Amniotic stem cell (primary cell): ENCODE data around the gene FBXO39.
"Not testable (repeated sequence)": the region's sequence is repeated elsewhere in the genome, so short reads cannot be mapped to it uniquely, and the experiment has no call there.

ENCODE experiments used
- DNase-seq: peaks from one replicate; lab custom pipeline; 2025; lab: John Stamatoyannopoulos, UW

FBXO39 gene

GRCh38 chr17:6775871-6776405 lies at the start of gene FBXO39:
TSS of gene FBXO39 (plus strand) at chr17:6776215. CDS start at chr17:6779869, 3,654 bp downstream.
- DNase-seq: no peak

DNA sequence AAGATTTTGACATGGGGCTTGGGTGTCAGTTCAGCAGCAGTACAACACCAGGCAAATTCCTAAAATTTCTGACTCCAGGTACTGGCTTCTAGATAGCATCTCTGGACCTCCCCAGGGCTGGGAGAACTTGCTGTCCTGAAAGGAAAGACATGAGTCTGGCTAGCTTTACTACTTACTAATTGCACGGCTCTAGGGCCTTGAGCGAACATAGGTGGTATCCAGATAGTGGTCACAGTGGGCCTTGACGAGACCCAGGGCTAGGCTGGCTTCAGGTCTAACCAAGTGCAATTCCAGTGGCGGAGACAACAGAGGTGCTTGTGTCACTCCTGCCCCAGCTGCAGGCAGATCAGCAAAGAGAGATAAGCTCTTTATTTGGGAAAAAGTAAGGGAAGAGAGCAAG lies 46.5 kb upstream of the FBXO39 start:
- no peak for DNase-seq

GRCh38 chr17:6746665-6747064 lies 29.4 kb upstream of the FBXO39 start:
- not testable (repeated sequence) for DNase-seq

DNA sequence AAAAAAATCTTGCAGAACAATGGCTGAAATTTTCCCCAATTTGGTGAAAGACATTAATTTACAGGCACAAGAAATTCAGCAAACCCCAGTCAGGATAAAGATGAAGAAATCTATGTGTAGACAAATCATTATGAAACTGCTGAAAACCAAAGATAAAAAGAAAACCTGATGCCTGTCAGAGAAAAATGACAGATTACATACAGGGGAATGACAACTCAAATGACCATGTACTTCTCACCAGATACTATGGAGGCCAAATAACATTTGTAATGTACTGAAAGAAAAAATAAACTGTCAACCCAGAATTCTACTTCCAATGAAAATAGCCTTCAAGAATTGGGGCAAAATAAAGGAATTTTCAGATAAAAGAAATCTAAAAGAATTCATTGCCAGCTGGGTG lies 27.4 kb upstream of the FBXO39 start:
- no peak for DNase-seq

DNA sequence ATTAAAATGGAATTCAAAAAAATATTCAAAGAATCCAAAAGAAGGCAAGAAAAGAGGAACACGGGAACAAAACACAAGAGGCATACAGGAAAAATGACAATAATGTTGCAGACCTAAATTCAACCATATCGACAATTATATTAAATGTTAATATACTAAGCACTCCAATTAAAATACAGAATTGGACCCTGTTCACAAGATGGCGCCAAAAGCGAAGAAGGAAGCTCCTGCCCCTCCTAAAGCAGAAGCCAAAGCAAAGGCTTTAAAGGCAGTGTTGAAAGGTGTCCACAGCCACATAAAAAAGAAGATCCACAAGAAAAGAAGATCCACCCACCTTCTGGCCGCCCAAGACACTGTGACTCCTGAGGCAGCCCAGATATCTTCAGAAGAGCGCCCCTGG lies 26.5 kb upstream of the FBXO39 start:
- no peak for DNase-seq

- peak; percentile 90 for DNase-seq
Measured at GRCh38 chr17:6752068-6752909, 23.7 kb upstream of the FBXO39 start.

- peak; percentile 35 for DNase-seq
Measured at GRCh38 chr17:6753006-6753445, 23.0 kb upstream of the FBXO39 start.

GRCh38 chr17:6753546-6753945 lies 22.5 kb upstream of the FBXO39 start:
- no peak for DNase-seq

GRCh38 chr17:6755281-6755680 lies 20.7 kb upstream of the FBXO39 start:
- DNase-seq: peak; percentile 18

- no peak for DNase-seq
Measured at GRCh38 chr17:6755731-6756184, 20.3 kb upstream of the FBXO39 start, which contains the start of gene XAF1. TSS of gene XAF1 (plus strand) at chr17:6756046. CDS start at chr17:6756079, 33 bp downstream.

DNA sequence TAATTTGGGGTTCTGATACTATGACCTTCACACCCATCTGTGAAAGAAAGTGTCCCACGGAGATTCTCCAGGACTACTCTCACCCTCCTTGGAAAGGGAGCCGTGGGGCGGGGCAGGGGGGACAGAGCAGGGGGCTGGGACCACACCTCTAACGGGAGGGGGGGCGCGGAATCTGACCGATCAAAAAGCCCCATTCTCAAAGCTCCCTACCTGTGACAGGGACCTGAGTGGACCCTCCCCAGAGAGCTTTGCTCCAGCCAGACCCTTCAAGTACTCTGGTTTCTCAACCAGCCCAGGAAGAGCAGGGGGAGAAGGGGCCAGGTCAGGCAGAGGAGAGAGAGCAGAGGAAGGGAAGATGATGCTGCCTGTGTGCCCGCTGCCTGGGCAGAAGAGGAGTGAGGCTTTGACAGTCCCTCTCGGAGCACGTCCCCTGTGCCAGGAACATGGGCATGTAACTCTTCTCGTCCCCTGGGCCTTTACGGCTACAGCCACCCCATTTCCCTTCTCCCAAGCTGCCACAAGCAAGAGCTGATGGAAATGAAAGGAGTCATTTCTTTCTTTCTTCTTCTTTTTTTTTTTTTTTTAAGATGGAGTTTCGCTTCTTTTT lies 19.5 kb upstream of the FBXO39 start:
- no peak for DNase-seq

- no peak for DNase-seq
Measured at GRCh38 chr17:6757747-6758146, 18.3 kb upstream of the FBXO39 start.

DNA sequence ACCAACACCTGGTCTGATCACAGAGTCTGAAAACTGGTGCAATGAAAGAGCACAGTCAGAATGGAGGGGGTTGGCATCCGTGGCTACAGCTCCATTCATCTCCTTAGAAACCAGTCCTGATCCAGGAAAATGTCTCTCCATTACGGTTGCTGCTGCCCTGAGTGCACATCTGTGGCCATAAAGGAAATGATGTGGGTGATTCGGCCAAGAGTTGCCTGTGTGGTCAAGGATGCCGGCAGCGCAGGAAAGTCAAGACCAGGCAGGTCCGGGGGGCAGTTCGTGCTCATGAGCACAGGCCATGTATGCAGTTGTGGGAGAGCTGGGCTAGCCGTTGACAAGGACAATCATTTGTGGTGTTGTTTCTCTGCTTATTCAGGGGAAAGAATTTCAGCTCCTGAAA lies 14.2 kb upstream of the FBXO39 start:
- DNase-seq: no peak

DNA sequence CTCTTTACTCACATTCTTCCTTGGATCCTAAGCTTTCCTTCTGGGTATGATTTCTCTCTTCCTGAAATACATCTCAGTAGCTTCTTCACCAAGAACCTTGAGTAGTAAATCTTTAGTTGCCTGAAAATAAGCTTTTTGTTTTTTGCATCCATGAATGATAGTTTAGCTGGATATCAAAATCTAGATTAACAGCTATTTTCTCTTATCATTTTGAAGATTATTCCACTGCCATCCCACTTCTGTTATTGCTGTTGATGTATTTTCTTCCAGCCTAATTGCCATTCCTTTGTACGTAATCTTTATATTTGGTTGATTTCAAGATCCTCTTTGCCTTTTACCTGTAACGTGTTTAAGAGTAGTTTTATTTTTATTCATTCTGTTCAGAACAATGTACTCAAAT lies 7.6 kb upstream of the FBXO39 start:
- no peak for DNase-seq

DNA sequence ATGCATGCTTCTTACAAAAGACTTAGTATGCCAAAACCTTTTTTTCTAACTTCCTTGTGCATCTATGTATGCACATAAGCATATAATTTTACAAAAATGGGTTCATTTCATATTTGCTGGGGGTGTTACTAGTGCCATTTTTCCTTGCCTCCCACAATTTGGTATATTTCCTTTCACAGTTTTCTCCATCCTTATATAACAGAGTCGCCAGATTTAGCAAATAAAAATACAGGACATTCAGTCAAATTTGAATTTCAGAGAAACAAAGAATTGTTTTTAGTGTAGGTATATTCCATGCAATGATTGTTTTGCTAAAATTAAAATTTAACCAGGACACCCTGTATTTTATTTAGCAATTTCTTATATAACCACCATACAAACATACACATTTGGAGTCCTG lies 4.0 kb upstream of the FBXO39 start:
- DNase-seq: no peak

DNA sequence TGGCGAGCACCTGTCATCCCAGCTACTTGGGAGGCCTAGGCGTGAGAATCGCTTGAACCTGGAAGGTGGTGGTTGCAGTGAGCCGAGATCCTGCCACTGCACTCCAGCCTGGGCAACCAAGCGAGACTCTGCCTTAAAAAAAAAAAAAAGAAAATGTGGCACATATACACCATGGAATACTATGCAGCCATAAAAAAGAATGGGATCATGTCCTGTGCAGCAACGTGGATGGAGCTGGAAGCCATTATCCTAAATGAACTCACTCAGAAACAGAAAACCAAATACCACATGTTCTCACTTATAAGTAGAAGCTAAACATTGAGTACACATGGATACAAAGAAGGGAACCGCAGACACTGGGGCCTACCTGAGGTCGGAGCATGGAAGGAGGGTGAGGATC lies 1.1 kb upstream of the FBXO39 start:
- DNase-seq: not testable (repeated sequence)

DNA sequence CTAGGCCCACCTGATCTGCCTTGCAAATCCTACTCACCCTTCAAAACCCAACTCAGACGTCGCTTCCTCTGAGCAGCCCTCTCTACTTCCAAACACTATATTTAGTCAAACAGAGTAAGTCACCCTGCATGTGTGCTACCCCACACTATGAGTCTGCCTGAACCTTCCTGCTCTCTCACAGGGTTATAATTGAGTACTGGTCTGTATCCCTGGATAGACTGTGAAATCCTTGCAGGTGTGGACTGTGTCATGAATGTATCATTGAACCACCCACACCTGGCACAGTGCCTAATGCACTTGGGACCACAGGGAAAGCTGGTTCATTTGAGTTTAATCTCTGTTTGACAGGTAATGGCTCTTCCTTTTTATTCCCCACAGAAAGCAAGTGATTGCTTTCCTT lies 3.4 kb downstream of the FBXO39 start:
- DNase-seq: no peak

GRCh38 chr17:6780001-6780400 lies 4.0 kb downstream of the FBXO39 start:
- DNase-seq: no peak

GRCh38 chr17:6780886-6781285 lies 4.9 kb downstream of the FBXO39 start:
- no peak for DNase-seq

- no peak for DNase-seq
Measured at GRCh38 chr17:6782244-6782643, 6.2 kb downstream of the FBXO39 start.

GRCh38 chr17:6786618-6787017 lies 10.6 kb downstream of the FBXO39 start:
- DNase-seq: no peak

GRCh38 chr17:6787081-6787693 lies 11.2 kb downstream of the FBXO39 start:
- no peak for DNase-seq

GRCh38 chr17:6789146-6789545 lies 13.1 kb downstream of the FBXO39 start:
- no peak for DNase-seq
